PFSK-1 (cell line): ENCODE measurements around the gene CRHR2.

Source experiments
- FOXP2 ChIP-seq: optimal IDR thresholded peaks from 2 replicates; pipeline ENCODE3; 2011; ENCODE audit warnings: borderline replicate concordance, control low read depth, inconsistent platforms; ENCODE audit not compliant: insufficient read depth; ENCODE audit errors: extremely low read length, extremely low read depth
- POLR2AphosphoS5 ChIP-seq: IDR thresholded peaks from 2 replicates; pipeline ENCODE4 v1.6.1; 2012; ENCODE audit warnings: low read depth, mild to moderate bottlenecking, control low read depth, low read length, moderate library complexity
- REST ChIP-seq, 2 experiments: IDR thresholded peaks; 2 replicates each; pipeline versions ENCODE4 v1.6.1 to v1.8.0; 2011 to 2012; ENCODE audit warnings: low read depth in 2 of 2, low read length in 2 of 2, control low read depth in 1 of 2, inconsistent platforms in 1 of 2, mild to moderate bottlenecking in 1 of 2, moderate library complexity in 1 of 2; ENCODE audit not compliant: insufficient read depth in 1 of 2
- SIN3A ChIP-seq: IDR thresholded peaks from 2 replicates; pipeline ENCODE4 v1.6.1; 2012; ENCODE audit warnings: mild to moderate bottlenecking, low read length, moderate library complexity, borderline replicate concordance; ENCODE audit not compliant: insufficient read depth
- TAF1 ChIP-seq: IDR thresholded peaks from 2 replicates; pipeline ENCODE4 v1.6.1; 2012; ENCODE audit warnings: low read length, control low read depth, borderline replicate concordance; ENCODE audit not compliant: insufficient read depth

The CRHR2 gene

DNA sequence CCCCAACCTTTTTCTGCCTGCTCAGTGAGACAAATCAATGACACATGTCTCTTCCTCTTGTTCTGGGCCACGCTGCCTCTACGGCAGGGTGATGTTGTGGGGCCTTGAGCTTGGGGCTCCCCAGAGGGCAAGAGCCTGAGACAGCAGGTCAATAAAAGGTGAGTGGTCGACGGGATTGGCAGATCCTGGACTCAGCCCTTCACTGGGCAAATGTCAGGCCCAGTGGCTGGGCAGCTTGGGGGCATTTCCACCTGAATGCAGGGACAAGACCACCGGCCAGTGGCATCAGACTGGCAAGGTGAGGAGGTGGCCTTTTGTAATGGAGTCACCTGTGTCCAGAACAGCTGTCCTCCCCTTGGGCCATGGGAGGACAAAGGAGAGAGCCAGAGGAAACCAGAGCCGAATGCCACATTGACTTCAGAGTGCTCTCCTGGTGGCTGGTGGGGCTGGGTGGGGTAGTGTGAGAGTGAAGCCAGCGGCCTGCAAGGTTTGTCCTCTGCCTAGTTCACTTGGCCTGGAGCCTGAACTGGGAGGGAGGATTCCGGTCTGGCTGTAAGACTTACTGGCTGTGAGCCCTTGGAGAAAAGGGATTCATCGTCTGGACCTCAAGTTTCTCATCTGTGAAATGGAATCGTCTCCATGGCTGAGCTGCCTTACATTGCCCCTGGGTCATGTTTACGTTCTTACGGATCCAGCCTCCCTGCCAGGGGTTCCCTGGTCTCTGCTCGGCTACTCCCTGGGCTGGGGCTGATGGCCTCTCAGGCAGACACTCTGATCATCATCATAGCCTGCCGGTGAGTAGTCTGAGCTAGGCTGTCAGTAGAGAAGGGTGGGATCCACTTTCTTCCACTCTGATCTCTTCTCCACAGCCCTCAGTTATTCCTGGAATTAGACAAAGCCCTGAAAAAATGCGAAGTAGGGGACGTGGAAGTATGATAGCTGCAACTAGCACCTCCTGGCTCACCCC, 25.4 kb upstream of the CRHR2 start:
- TF ChIP-seq TAF1: no peak
- no peak for TF ChIP-seq SIN3A
- no peak for TF ChIP-seq FOXP2
- no peak for TF ChIP-seq REST (IDR thresholded peaks at IDR 0.05; ENCODE audit: insufficient read depth in 1 of 2, low read depth in 2 of 2, low read length in 2 of 2)
- no peak for TF ChIP-seq POLR2AphosphoS5

DNA sequence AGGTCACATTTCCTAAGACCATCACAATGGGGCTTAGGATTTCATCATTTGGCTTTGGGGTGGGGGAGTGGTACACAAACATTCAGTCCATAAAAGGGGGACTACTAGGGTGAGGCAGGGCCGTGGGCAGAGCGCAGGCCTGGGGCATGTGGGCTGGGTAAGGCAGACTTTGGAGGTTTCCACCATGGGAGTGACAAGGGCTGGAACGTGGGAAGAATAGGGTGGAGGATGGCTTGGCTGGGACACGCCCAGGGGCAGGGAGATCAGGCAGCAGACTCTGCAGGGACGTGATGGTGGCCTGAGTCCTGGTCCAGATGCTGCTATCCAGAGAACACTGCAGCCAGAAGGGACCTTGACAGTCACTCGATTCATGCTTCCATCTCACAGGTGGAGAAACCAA, 24.7 kb upstream of the CRHR2 start:
- TF ChIP-seq REST (IDR thresholded peaks at IDR 0.05; ENCODE audit: insufficient read depth in 1 of 2, low read depth in 2 of 2, low read length in 2 of 2) (no peak), FOXP2 (no peak), SIN3A (no peak), TAF1 (no peak), POLR2AphosphoS5 (no peak)

GRCh38 chr7:30706316-30706715, 24.1 kb upstream of the CRHR2 start:
- no peak for TF ChIP-seq REST (IDR thresholded peaks at IDR 0.05; ENCODE audit: insufficient read depth in 1 of 2, low read depth in 2 of 2, low read length in 2 of 2)
- TF ChIP-seq TAF1: no peak
- no peak for TF ChIP-seq POLR2AphosphoS5
- no peak for TF ChIP-seq FOXP2
- no peak for TF ChIP-seq SIN3A

- no peak for TF ChIP-seq SIN3A
- TF ChIP-seq POLR2AphosphoS5: no peak
- no peak for TF ChIP-seq TAF1
- TF ChIP-seq FOXP2: no peak
- TF ChIP-seq REST (IDR thresholded peaks at IDR 0.05; ENCODE audit: insufficient read depth in 1 of 2, low read depth in 2 of 2, low read length in 2 of 2): no peak
Measured at GRCh38 chr7:30705596-30705995, 23.3 kb upstream of the CRHR2 start.
